Aorta (tissue), 5 donors: ENCODE measurements around the gene NDUFS6. TPM values are rescaled to one million over a fixed set of nuclear protein-coding genes. Genes with fewer than 3 reads are reported as not detected.

Experiments
- ATAC-seq: fragments of 200-7000 bp; cut with Tn5 transposase; one replicate; pipeline ENCODE4 v1.9.1; 2022; ENCODE audit warnings: moderate library complexity; ENCODE audit not compliant: low FRiP score
- DNase-seq, 2 donors: peaks; one replicate each; pipeline ENCODE4 v3.0.0-alpha.2; 2020
- H3K27ac ChIP-seq, 2 donors: one replicate each; pipeline ENCODE4 v1.5.1; 2013; ENCODE audit warnings: low read length in 2 of 2, mild to moderate bottlenecking in 2 of 2, moderate library complexity in 2 of 2, control low read depth in 1 of 2, inconsistent platforms in 1 of 2, low read depth in 1 of 2
- H3K27me3 ChIP-seq, 2 donors: one replicate each; pipeline ENCODE4 v1.6.1; 2013; ENCODE audit warnings: control low read depth in 1 of 2, low read length in 1 of 2, mild to moderate bottlenecking in 1 of 2, moderate library complexity in 1 of 2; ENCODE audit not compliant: insufficient read depth in 2 of 2, control insufficient read depth in 1 of 2
- H3K36me3 ChIP-seq, 2 donors: one replicate each; pipeline ENCODE4 v1.6.1; 2013; ENCODE audit warnings: control low read depth in 1 of 2, low read length in 1 of 2, mild to moderate bottlenecking in 1 of 2; ENCODE audit not compliant: insufficient read depth in 2 of 2, control insufficient read depth in 1 of 2
- H3K4me1 ChIP-seq, 2 donors: one replicate each; pipeline ENCODE4 v1.6.1; 2013; ENCODE audit warnings: low read length in 2 of 2, control low read depth in 1 of 2, mild to moderate bottlenecking in 1 of 2, moderate library complexity in 1 of 2; ENCODE audit not compliant: insufficient read depth in 2 of 2, control insufficient read depth in 1 of 2
- H3K4me3 ChIP-seq, 2 donors: one replicate each; pipeline ENCODE4 v1.5.1; 2013; ENCODE audit warnings: low read length in 2 of 2, control low read depth in 1 of 2, mild to moderate bottlenecking in 1 of 2
- H3K9me3 ChIP-seq: one replicate; pipeline ENCODE4 v1.6.1; 2013; ENCODE audit warnings: mild to moderate bottlenecking, low read length; ENCODE audit not compliant: control insufficient read depth
- WGBS, 2 donors: extraction: QIAGEN DNeasy Blood & Tissue Kit; methylation state at CpG; one replicate each; pipeline ENCODE4 v1.1.7; 2013; 5-methylcytosine and 5-hydroxymethylcytosine counted together
- intact Hi-C, 2 donors: fragments of 100-400 bp; cut with DNase I; formaldehyde crosslinking; loops; one replicate each; pipeline versions ENCODE4 v1.14.2 to v1.15.0; 2022
- polyA plus RNA-seq, 2 donors: library from polyadenylated mRNA; stranded (reverse); fragments of 200-250 nt; gene quantifications; one replicate each; pipeline ENCODE4 v1.2.3, GENCODE V29; 2013
- total RNA-seq, 2 donors: library from RNA; stranded (reverse); fragmentation: NEBNext Ultra II Directional; extraction: Animal tissue kit (Norgen Biotek cat#: 25700); gene quantifications; one replicate each; pipeline ENCODE4 v1.2.1, GENCODE V29; 2021
- donor health status: healthy with polysubstance abuse.
- donor health status: Bipolar disorder and iron deficiency.
- donor health status: DM: no; HTN: no; CAD: no.
- donor health status: DM: no; HTN: no; CAD: no.
- donor health status: DM: yes; HTN: yes; CAD: no.

NDUFS6 gene
- total and polyA plus RNA-seq, 4 donors, result 16.7 to 64.9 (median 35.4) TPM

GRCh38 chr5:1827025-1827885 is 26.0 kb downstream of the NDUFS6 start:
- Histone ChIP-seq H3K27ac (no peak overlapping the region), H3K36me3 (no peaks in the 10 kb centered on the region), H3K4me1 (no peaks in the 10 kb centered on the region), H3K27me3 (no peaks in the 10 kb centered on the region), H3K9me3 (no peaks in the 10 kb centered on the region), H3K4me3 (no peak overlapping the region)
- 90% methylated on average over 26 of the region's 26 CpGs for whole genome bisulfite sequencing, 2 donors
- ATAC-seq, result no peak
- DNase-seq, result peak in 1 of 2 donors; percentile 57
- intact Hi-C loops, result no loop called here

GRCh38 chr5:1827886-1828397 is 26.7 kb downstream of the NDUFS6 start:
- H3K27ac ChIP-seq, result no peak overlapping the region
- ATAC-seq (no peak), DNase-seq (peak in 1 of 2 donors; percentile 56)
- no peaks in the 10 kb centered on the region for H3K27me3 ChIP-seq
- 52 to 56% methylated on average over 18 to 39 of the region's 39 CpGs for WGBS, 2 donors
- intact Hi-C loops, result no loop called here
- H3K4me1 ChIP-seq, result no peaks in the 10 kb centered on the region
- H3K36me3 ChIP-seq, result no peaks in the 10 kb centered on the region
- no peaks in the 10 kb centered on the region for H3K9me3 ChIP-seq
- H3K4me3 ChIP-seq, result no peak overlapping the region

GRCh38 chr5:1830571-1831228 is 29.5 kb downstream of the NDUFS6 start:
- Histone ChIP-seq H3K36me3 (no peaks in the 10 kb centered on the region), H3K27me3 (no peaks in the 10 kb centered on the region), H3K27ac (no peak overlapping the region), H3K9me3 (no peaks in the 10 kb centered on the region), H3K4me3 (no peak overlapping the region), H3K4me1 (no peaks in the 10 kb centered on the region)
- WGBS, 2 donors, result 82 to 84% methylated on average over 17 of the region's 17 CpGs
- DNase-seq (peak in 1 of 2 donors; percentile 31), ATAC-seq (no peak)
- intact Hi-C loops, result no loop called here

- no peaks in the 10 kb centered on the region for H3K27me3 ChIP-seq
- peak in 1 of 2 donors; percentile 16 for DNase-seq
Measured at GRCh38 chr5:1831257-1831656, 30.1 kb downstream of the NDUFS6 start.

GRCh38 chr5:1831677-1832313 is 30.6 kb downstream of the NDUFS6 start:
- Histone ChIP-seq H3K27me3 (no peaks in the 10 kb centered on the region), H3K36me3 (no peaks in the 10 kb centered on the region), H3K4me1 (no peaks in the 10 kb centered on the region), H3K9me3 (no peaks in the 10 kb centered on the region), H3K4me3 (no peak overlapping the region), H3K27ac (no peak overlapping the region)
- WGBS, 2 donors, result 25 to 31% methylated on average over 14 of the region's 14 CpGs
- intact Hi-C loops, result no loop called here
- DNase-seq, result peak in 1 of 2 donors; percentile 61
- ATAC-seq, result no peak

More at GRCh38 chr5:1831257-1831656, 30.1 kb downstream of the NDUFS6 start:
- Histone ChIP-seq H3K9me3 (no peaks in the 10 kb centered on the region), H3K4me1 (no peaks in the 10 kb centered on the region), H3K27ac (no peak overlapping the region), H3K4me3 (no peak overlapping the region), H3K36me3 (no peaks in the 10 kb centered on the region)
- intact Hi-C loops, result no loop called here
- WGBS, 2 donors, result 86 to 88% methylated on average over 11 of the region's 11 CpGs
- ATAC-seq, result no peak

- H3K9me3 ChIP-seq, result no peaks in the 10 kb centered on the region
- 76 to 80% methylated on average over 28 of the region's 28 CpGs for WGBS, 2 donors
- no peak overlapping the region for H3K27ac ChIP-seq
- no peak overlapping the region for H3K4me3 ChIP-seq
- H3K36me3 ChIP-seq, result no peaks in the 10 kb centered on the region
- peak in 1 of 2 donors; percentile 65 for DNase-seq
- H3K27me3 ChIP-seq, result no peaks in the 10 kb centered on the region
- ATAC-seq, result no peak
- intact Hi-C loops, result no loop called here
- H3K4me1 ChIP-seq, result no peaks in the 10 kb centered on the region
Measured at GRCh38 chr5:1832511-1833250, 31.5 kb downstream of the NDUFS6 start.

GRCh38 chr5:1833264-1834021 is 32.2 kb downstream of the NDUFS6 start:
- Histone ChIP-seq H3K27me3 (no peaks in the 10 kb centered on the region), H3K27ac (no peak overlapping the region), H3K9me3 (no peaks in the 10 kb centered on the region), H3K36me3 (no peaks in the 10 kb centered on the region), H3K4me1 (no peaks in the 10 kb centered on the region), H3K4me3 (no peak overlapping the region)
- DNase-seq (peak in 1 of 2 donors; percentile 55), ATAC-seq (no peak)
- WGBS, 2 donors, result 85 to 87% methylated on average over 16 of the region's 16 CpGs
- intact Hi-C loops, result no loop called here
